Activated CD8-positive, alpha-beta memory T cell treated with anti-CD3 and anti-CD28 coated beads for 1 hour (primary cell): ENCODE results near the gene PSMD13.

ENCODE experiments used
- DNase-seq, 2 donors: peaks; one replicate each; pipeline ENCODE4 v3.0.0-alpha.2; 2020; ENCODE audit warnings: low read depth in 1 of 2; ENCODE audit errors: extremely low read depth in 1 of 2

The PSMD13 gene

GRCh38 chr11:203945-204586, 32.7 kb upstream of the PSMD13 start:
- DNase-seq, result no peak

GRCh38 chr11:204587-205109, 32.1 kb upstream of the PSMD13 start:
- no peak for DNase-seq

- no peak for DNase-seq
Measured at GRCh38 chr11:205221-206001, 31.4 kb upstream of the PSMD13 start.

GRCh38 chr11:206002-206384, 30.8 kb upstream of the PSMD13 start:
- no peak for DNase-seq

- DNase-seq, result no peak
Measured at GRCh38 chr11:206526-207207, 30.1 kb upstream of the PSMD13 start.

- peak; percentile 94 to 95 for DNase-seq
Measured at GRCh38 chr11:207208-207862, 29.4 kb upstream of the PSMD13 start, which contains the start of the genes BET1L and RIC8A. TSS of gene BET1L (minus strand) at chr11:207399. CDS start at chr11:207321, 78 bp downstream. TSS of gene RIC8A (plus strand) at chr11:207708. CDS start at chr11:208855, 1,147 bp downstream.

GRCh38 chr11:207863-208180, 29.0 kb upstream of the PSMD13 start:
- DNase-seq, result no peak

- peak; percentile 55 to 71 for DNase-seq
Measured at GRCh38 chr11:208181-208916, 28.4 kb upstream of the PSMD13 start.

GRCh38 chr11:208917-209260, 27.9 kb upstream of the PSMD13 start:
- DNase-seq, result no peak

- DNase-seq, result no peak
Measured at GRCh38 chr11:209275-210121, 27.3 kb upstream of the PSMD13 start.

GRCh38 chr11:210122-210802, 26.5 kb upstream of the PSMD13 start:
- no peak for DNase-seq

GRCh38 chr11:210803-211180, 26.0 kb upstream of the PSMD13 start:
- DNase-seq, result no peak

- no peak for DNase-seq
Measured at GRCh38 chr11:211295-211694, 25.5 kb upstream of the PSMD13 start.

- DNase-seq, result no peak
Measured at GRCh38 chr11:211741-212140, 25.0 kb upstream of the PSMD13 start.

- no peak for DNase-seq
Measured at GRCh38 chr11:212150-213100, 24.4 kb upstream of the PSMD13 start.

GRCh38 chr11:213111-213510, 23.7 kb upstream of the PSMD13 start:
- DNase-seq, result no peak

- no peak for DNase-seq
Measured at GRCh38 chr11:214083-214482, 22.7 kb upstream of the PSMD13 start.

- no peak for DNase-seq
Measured at GRCh38 chr11:215581-216037, 21.2 kb upstream of the PSMD13 start.
